Pancreas (tissue), 10 donors: ENCODE measurements around the gene SLCO2A1. TPM values are rescaled to one million over a fixed set of nuclear protein-coding genes. Genes with fewer than 3 reads are reported as not detected.

Source experiments
- ATAC-seq, 4 donors: fragments of 200-7000 bp; cut with Tn5 transposase; one replicate each; pipeline versions ENCODE4 v1.8.0 to v1.9.1; 2020; ENCODE audit warnings: mild to moderate bottlenecking in 4 of 4, moderate library complexity in 4 of 4
- DNase-seq, 6 donors: peaks; one replicate each; pipeline ENCODE4 v3.0.0-alpha.2; 2020
- FAIRE-seq: peaks from 2 replicates; lab custom pipeline; 2012; peaks lifted over from hg19 to GRCh38; lab: Jason Lieb, UNC
- H3K27ac ChIP-seq, 4 donors: fragments of 200-600 bp; sonication (generic); 1 replicate in 3 of 4; 2 replicates in 1 of 4; pipeline versions ENCODE4 v1.5.0 to v1.8.0; 2020
- H3K27me3 ChIP-seq, 4 donors: fragments of 200-600 bp; one replicate each; pipeline ENCODE4 v1.8.0; 2021
- H3K36me3 ChIP-seq, 3 donors: fragments of 200-600 bp; sonication (generic) in 1 of 3; one replicate each; pipeline versions ENCODE4 v1.5.0 to v1.8.0; 2020 to 2021
- H3K4me1 ChIP-seq, 3 donors: fragments of 200-600 bp; one replicate each; pipeline ENCODE4 v1.8.0; 2021
- H3K4me3 ChIP-seq, 4 donors: fragments of 200-600 bp; sonication (generic) in 2 of 4; one replicate each; pipeline versions ENCODE4 v1.5.0 to v1.8.0; 2020 to 2021
- H3K9me3 ChIP-seq, 4 donors: fragments of 200-600 bp; one replicate each; pipeline ENCODE4 v1.8.0; 2021
- CTCF ChIP-seq, 4 donors: fragments of 200-600 bp; sonication (generic) in 3 of 4; IDR thresholded peaks; one replicate each; pipeline versions ENCODE4 v1.5.0 to v1.8.0; 2021; ENCODE audit warnings: antibody characterized with exemption in 4 of 4
- WGBS, 2 donors: extraction: QIAGEN DNeasy Blood & Tissue Kit; methylation state at CpG; one replicate each; pipeline ENCODE4 v1.1.7; 2013; 5-methylcytosine and 5-hydroxymethylcytosine counted together
- intact Hi-C, 3 donors: fragments of 100-400 bp; cut with DNase I; formaldehyde crosslinking; loops; one replicate each; pipeline versions ENCODE4 v1.11.1 to v1.14.2; 2022
- polyA plus RNA-seq, 2 donors: library from polyadenylated mRNA; stranded (reverse); fragments of 200-250 nt; gene quantifications; one replicate each; pipeline ENCODE4 v1.2.3, GENCODE V29; 2013
- total RNA-seq, 6 donors: library from RNA; stranded (reverse); fragmentation: NEBNext Ultra II Directional in 4 of 6; extraction: Animal tissue kit (Norgen Biotek cat#: 25700) in 4 of 6; gene quantifications; one replicate each; pipeline versions ENCODE4 v1.2.1 to v1.2.4, GENCODE V29; 2021 to 2023
- donor health status: healthy with polysubstance abuse.
- donor health status: DM: no; HTN: no; CAD: no; lungs with moderate emphysema.
- donor health status: DM: no; HTN: no; CAD: no.
- donor health status: control.
- donor health status: control.
- donor health status: Bipolar disorder and iron deficiency.
- donor health status: DM: yes; HTN: yes; CAD: no.
- donor health status: DM: no; HTN: no; CAD: no.
- donor health status: DM: no; HTN: no; CAD: no.
- donor health status: DM: yes; HTN: yes; CAD: no.

The SLCO2A1 gene
- total and polyA plus RNA-seq, 8 donors, result 4.6 to 17.5 (median 10.4) TPM

- no peak for FAIRE-seq
- intact Hi-C loops, result no loop called here
- no peaks in the 10 kb centered on the region for H3K9me3 ChIP-seq
- DNase-seq, result peak in 1 of 6 donors; percentile 21
- no peak overlapping the region for H3K4me3 ChIP-seq
- no peak overlapping the region for H3K27ac ChIP-seq
- H3K27me3 ChIP-seq, result no peaks in the 10 kb centered on the region
- peaks cover 0 to 8% (median 0%) of the 10 kb centered on the region in 3 donors for H3K4me1 ChIP-seq
- no peak for TF ChIP-seq CTCF (IDR thresholded peaks at IDR 0.05)
- no peaks in the 10 kb centered on the region for H3K36me3 ChIP-seq
- WGBS, 2 donors, result 73 to 83% methylated on average over 2 of the region's 2 CpGs
- ATAC-seq, result no peak
Observed at GRCh38 chr3:133949438-133949837, 80.3 kb downstream of the SLCO2A1 start.

GRCh38 chr3:133948996-133949395, 80.7 kb downstream of the SLCO2A1 start:
- H3K27ac ChIP-seq, result no peak overlapping the region
- H3K4me3 ChIP-seq, result no peak overlapping the region
- TF ChIP-seq CTCF (IDR thresholded peaks at IDR 0.05), result no peak
- no peak for FAIRE-seq
- intact Hi-C loops, result no loop called here
- no peak for DNase-seq
- peaks cover 0 to 12% (median under 1%) of the 10 kb centered on the region in 3 donors for H3K4me1 ChIP-seq
- no peaks in the 10 kb centered on the region for H3K27me3 ChIP-seq
- no peaks in the 10 kb centered on the region for H3K9me3 ChIP-seq
- 79 to 80% methylated on average over 7 of the region's 7 CpGs for WGBS, 2 donors
- no peaks in the 10 kb centered on the region for H3K36me3 ChIP-seq
- no peak for ATAC-seq

- Histone ChIP-seq H3K36me3 (no peaks in the 10 kb centered on the region), H3K27me3 (no peaks in the 10 kb centered on the region), H3K4me1 (peaks cover 0 to 19% (median 3%) of the 10 kb centered on the region in 3 donors), H3K9me3 (no peaks in the 10 kb centered on the region), H3K4me3 (no peak overlapping the region), H3K27ac (no peak overlapping the region)
- no peak for FAIRE-seq
- no peak for TF ChIP-seq CTCF (IDR thresholded peaks at IDR 0.05)
- peak in 1 of 6 donors; percentile 38 for DNase-seq
- ATAC-seq, result no peak
- 89% methylated on average over 9 of the region's 9 CpGs for WGBS, 2 donors
- intact Hi-C loops, result no loop called here
Observed at GRCh38 chr3:133948131-133948810, 81.5 kb downstream of the SLCO2A1 start.

GRCh38 chr3:133945381-133946095, 84.2 kb downstream of the SLCO2A1 start:
- WGBS, 2 donors, result 84 to 85% methylated on average over 12 of the region's 12 CpGs
- no peak for FAIRE-seq

More at GRCh38 chr3:133945381-133946095, 84.2 kb downstream of the SLCO2A1 start:
- H3K27ac ChIP-seq, result no peak overlapping the region
- peak in 1 of 6 donors; percentile 27 for DNase-seq
- H3K9me3 ChIP-seq, result no peaks in the 10 kb centered on the region
- no peaks in the 10 kb centered on the region for H3K36me3 ChIP-seq
- intact Hi-C loops, result no loop called here
- no peak for TF ChIP-seq CTCF (IDR thresholded peaks at IDR 0.05)
- no peak for ATAC-seq
- H3K27me3 ChIP-seq, result no peaks in the 10 kb centered on the region
- no peak overlapping the region for H3K4me3 ChIP-seq
- peaks cover 0 to 24% (median 3%) of the 10 kb centered on the region in 3 donors for H3K4me1 ChIP-seq
